ENCODE measurements around the gene USP13.
"Not testable (repeated sequence)": the region's sequence is repeated elsewhere in the genome, so short reads cannot be mapped to it uniquely, and the experiment has no call there.

The USP13 gene

GRCh38 chr3:179734497-179735281 is 81.8 kb downstream of the USP13 start:
- DNase-seq (ENCODE audit: low spot score) = no peak

GRCh38 chr3:179735321-179735720 is 82.5 kb downstream of the USP13 start:
- no peak for DNase-seq (ENCODE audit: low spot score)

- no peak for DNase-seq (ENCODE audit: low spot score)
Measured at GRCh38 chr3:179738998-179739397, 86.2 kb downstream of the USP13 start.

GRCh38 chr3:179739816-179740594 is 87.2 kb downstream of the USP13 start:
- no peak for DNase-seq (ENCODE audit: low spot score)

- DNase-seq (ENCODE audit: low spot score) = no peak
Measured at GRCh38 chr3:179743913-179744312, 91.1 kb downstream of the USP13 start.

- DNase-seq (ENCODE audit: low spot score) = no peak
Measured at GRCh38 chr3:179744667-179745066, 91.8 kb downstream of the USP13 start.

- DNase-seq (ENCODE audit: low spot score) = no peak
Measured at GRCh38 chr3:179745079-179745478, 92.2 kb downstream of the USP13 start.

GRCh38 chr3:179745716-179746115 is 92.9 kb downstream of the USP13 start:
- no peak for DNase-seq (ENCODE audit: low spot score)

- DNase-seq (ENCODE audit: low spot score) = no peak
Measured at GRCh38 chr3:179750720-179751328, 98.0 kb downstream of the USP13 start.

GRCh38 chr3:179760944-179761343 is 108.1 kb downstream of the USP13 start:
- DNase-seq (ENCODE audit: low spot score) = no peak

- DNase-seq (ENCODE audit: low spot score) = no peak
Measured at GRCh38 chr3:179765396-179765795, 112.6 kb downstream of the USP13 start.

GRCh38 chr3:179766416-179767133 is 113.7 kb downstream of the USP13 start:
- no peak for DNase-seq (ENCODE audit: low spot score)

GRCh38 chr3:179768080-179768479 is 115.2 kb downstream of the USP13 start:
- no peak for DNase-seq (ENCODE audit: low spot score)

- DNase-seq (ENCODE audit: low spot score) = no peak
Measured at GRCh38 chr3:179769411-179770247, 116.8 kb downstream of the USP13 start.

- no peak for DNase-seq (ENCODE audit: low spot score)
Measured at GRCh38 chr3:179771797-179772196, 119.0 kb downstream of the USP13 start.

- no peak for DNase-seq (ENCODE audit: low spot score)
Measured at GRCh38 chr3:179772297-179772696, 119.5 kb downstream of the USP13 start.

GRCh38 chr3:179775416-179776122 is 122.7 kb downstream of the USP13 start:
- no peak for DNase-seq (ENCODE audit: low spot score)

GRCh38 chr3:179782841-179783240 is 130.0 kb downstream of the USP13 start:
- not testable (repeated sequence) for DNase-seq (ENCODE audit: low spot score)

- DNase-seq (ENCODE audit: low spot score) = no peak
Measured at GRCh38 chr3:179788996-179789395, 136.2 kb downstream of the USP13 start.

- no peak for DNase-seq (ENCODE audit: low spot score)
Measured at GRCh38 chr3:179791793-179792192, 139.0 kb downstream of the USP13 start.

- no peak for DNase-seq (ENCODE audit: low spot score)
Measured at GRCh38 chr3:179794355-179794754, 141.5 kb downstream of the USP13 start.

All from CD4-positive, alpha-beta T cell treated with Interleukin-15 for 4 hours (primary cell).